Calu3 (cell line): ENCODE measurements around the gene POLD3. TPM values are rescaled to one million over a fixed set of nuclear protein-coding genes. Genes with fewer than 3 reads are reported as not detected.

Experiments used
- BruUV-seq: library from RNA; stranded (reverse); fragments of 400-500 nt; replicated peaks from 2 replicates; lab custom pipeline; 2021; lab: Mats Ljungman, UMichigan
- CTCF ChIA-PET: fragments of 300-600 bp; sonication (Branson Sonifier 250); formaldehyde crosslinking; loops from one replicate; lab custom pipeline; 2022; ENCODE audit warnings: antibody characterized with exemption; lab: Charles Lee
- DNase-seq: peaks from one replicate; pipeline ENCODE4 v3.0.0; 2022
- H3K27ac Mint-ChIP-seq: one replicate; pipeline ENCODE4 v1.8.0; 2022; ENCODE audit warnings: mixed read lengths; ENCODE audit not compliant: unreplicated experiment
- H3K27me3 Mint-ChIP-seq: one replicate; pipeline ENCODE4 v1.8.0; 2022; ENCODE audit warnings: mixed read lengths; ENCODE audit not compliant: unreplicated experiment
- H3K36me3 Mint-ChIP-seq: one replicate; pipeline ENCODE4 v1.8.0; 2022; ENCODE audit warnings: mild to moderate bottlenecking, moderate library complexity, mixed read lengths; ENCODE audit not compliant: insufficient read depth, unreplicated experiment
- H3K4me1 Mint-ChIP-seq: one replicate; pipeline ENCODE4 v1.8.0; 2022; ENCODE audit warnings: mild to moderate bottlenecking, low read depth, mixed read lengths; ENCODE audit not compliant: unreplicated experiment
- H3K4me3 Mint-ChIP-seq: one replicate; pipeline ENCODE4 v1.8.0; 2022; ENCODE audit warnings: mild to moderate bottlenecking, low read depth, moderate library complexity, mixed read lengths; ENCODE audit not compliant: unreplicated experiment
- H3K9me3 Mint-ChIP-seq: one replicate; pipeline ENCODE4 v1.8.0; 2022; ENCODE audit warnings: low read depth, mixed read lengths; ENCODE audit not compliant: unreplicated experiment
- CTCF ChIP-seq: fragments of 200-600 bp; IDR thresholded peaks from one replicate; pipeline ENCODE4 v1.8.0; 2022; ENCODE audit warnings: antibody characterized with exemption; ENCODE audit not compliant: unreplicated experiment
- intact Hi-C: fragments of 100-400 bp; cut with micrococcal nuclease; formaldehyde crosslinking; loops from one replicate; pipeline ENCODE4 v1.10.0; 2022; ENCODE audit not compliant: unreplicated experiment
- total RNA-seq: library from RNA; stranded (reverse); gene quantifications from 2 replicates; pipeline ENCODE4 v1.2.3, GENCODE V29; 2022

Gene POLD3
- total RNA-seq, 1 experiment from 2014 or later: 25.1 TPM

GRCh38 chr11:74685905-74686304, 93.5 kb downstream of the POLD3 start:
- H3K27me3 Mint-ChIP-seq: peaks cover 42% of the 10 kb centered on the region
- no peak overlapping the region for H3K4me3 Mint-ChIP-seq
- CTCF ChIA-PET: interaction anchor here (1.6 kb wide), 1 partner anchor 16 kb away, joined by 6 read pairs; no protein-coding TSS in a partner anchor
- no peak for DNase-seq
- BruUV-seq: no TSS peak
- TF ChIP-seq CTCF: no peak
- no peaks in the 10 kb centered on the region for H3K9me3 Mint-ChIP-seq
- no peak overlapping the region for H3K27ac Mint-ChIP-seq
- no peaks in the 10 kb centered on the region for H3K4me1 Mint-ChIP-seq
- intact Hi-C loops: no loop called here
- H3K36me3 Mint-ChIP-seq: no peaks in the 10 kb centered on the region

- TF ChIP-seq CTCF: no peak
- Mint-ChIP-seq H3K4me1 (no peaks in the 10 kb centered on the region), H3K27ac (no peak overlapping the region), H3K27me3 (peaks cover 40% of the 10 kb centered on the region), H3K36me3 (no peaks in the 10 kb centered on the region), H3K9me3 (no peaks in the 10 kb centered on the region), H3K4me3 (no peak overlapping the region)
- CTCF ChIA-PET: interaction anchor here (1.6 kb wide), 1 partner anchor 16 kb away, joined by 6 read pairs; no protein-coding TSS in a partner anchor
- DNase-seq: no peak
- BruUV-seq: no TSS peak
- intact Hi-C loops: no loop called here
These were observed 94.4 kb downstream of the POLD3 start for GRCh38 chr11:74686792-74687191.

- DNase-seq: no peak
- no peaks in the 10 kb centered on the region for H3K9me3 Mint-ChIP-seq
- no peak for TF ChIP-seq CTCF
- no peaks in the 10 kb centered on the region for H3K36me3 Mint-ChIP-seq
- BruUV-seq: no TSS peak
- H3K27ac Mint-ChIP-seq: no peak overlapping the region
- intact Hi-C loops: no loop called here
- H3K4me1 Mint-ChIP-seq: no peaks in the 10 kb centered on the region
- CTCF ChIA-PET: interaction anchor here (1.6 kb wide), 1 partner anchor 15 kb away, joined by 6 read pairs; no protein-coding TSS in a partner anchor
- H3K4me3 Mint-ChIP-seq: no peak overlapping the region
- peaks cover 36% of the 10 kb centered on the region for H3K27me3 Mint-ChIP-seq
These were observed 95.0 kb downstream of the POLD3 start for GRCh38 chr11:74687237-74688023.

- no peaks in the 10 kb centered on the region for H3K4me1 Mint-ChIP-seq
- no peak overlapping the region for H3K4me3 Mint-ChIP-seq
- H3K36me3 Mint-ChIP-seq: no peaks in the 10 kb centered on the region
- TF ChIP-seq CTCF: no peak
- H3K27me3 Mint-ChIP-seq: peaks cover 34% of the 10 kb centered on the region
- intact Hi-C loops: no loop called here
- DNase-seq: no peak
- CTCF ChIA-PET: no interaction called here
- no peak overlapping the region for H3K27ac Mint-ChIP-seq
- BruUV-seq: no TSS peak
- no peaks in the 10 kb centered on the region for H3K9me3 Mint-ChIP-seq
These were observed 97.3 kb downstream of the POLD3 start for GRCh38 chr11:74689666-74690065.
